ENCODE results near the gene OGFR.

OGFR gene

DNA sequence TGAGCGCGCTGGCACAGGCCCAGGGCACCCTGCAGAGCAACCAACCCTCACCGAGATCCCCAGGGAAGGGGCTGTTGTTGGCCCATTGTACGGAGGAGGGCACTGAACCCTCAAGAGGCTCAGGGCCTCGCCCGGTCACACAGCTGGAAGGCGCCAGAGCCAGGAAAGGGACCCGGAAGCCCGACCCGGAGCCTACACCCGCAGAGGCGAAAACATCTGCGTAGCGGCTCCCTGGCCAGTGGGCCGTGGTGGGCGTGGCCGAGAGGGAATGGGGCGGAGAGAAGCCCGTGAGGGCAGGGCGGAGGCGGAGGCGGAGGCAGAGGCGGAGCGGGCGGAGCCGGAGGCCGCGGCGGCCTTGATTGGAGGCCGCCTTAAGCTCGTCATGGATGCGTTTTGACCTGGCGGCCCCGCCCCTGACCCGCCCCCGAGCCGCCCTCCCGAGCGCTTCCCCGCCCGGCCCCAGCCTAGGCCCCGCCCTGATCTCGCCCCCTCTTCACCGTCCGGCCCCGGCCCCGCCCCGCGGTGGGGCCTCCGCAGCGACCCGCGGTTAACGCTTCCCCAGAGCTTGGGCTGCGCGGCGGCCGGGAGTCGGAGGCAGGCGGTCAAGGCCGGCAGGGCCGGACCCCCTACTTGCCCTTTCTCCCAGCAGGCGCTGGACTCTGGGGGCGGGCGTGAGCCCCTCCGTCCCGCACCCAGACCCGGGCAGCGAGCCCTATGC is 10.5 kb upstream of the OGFR start:
- TF ChIP-seq CTCF (IDR thresholded peaks at IDR 0.05; ENCODE audit: control insufficient read depth, extremely low read depth, insufficient read depth), result no peak
- DNase-seq (ENCODE audit: low read depth), result peak; percentile 75
- peak overlapping the region; percentile 50 for H3K4me3 ChIP-seq (ENCODE audit: low read depth, low read length)

DNA sequence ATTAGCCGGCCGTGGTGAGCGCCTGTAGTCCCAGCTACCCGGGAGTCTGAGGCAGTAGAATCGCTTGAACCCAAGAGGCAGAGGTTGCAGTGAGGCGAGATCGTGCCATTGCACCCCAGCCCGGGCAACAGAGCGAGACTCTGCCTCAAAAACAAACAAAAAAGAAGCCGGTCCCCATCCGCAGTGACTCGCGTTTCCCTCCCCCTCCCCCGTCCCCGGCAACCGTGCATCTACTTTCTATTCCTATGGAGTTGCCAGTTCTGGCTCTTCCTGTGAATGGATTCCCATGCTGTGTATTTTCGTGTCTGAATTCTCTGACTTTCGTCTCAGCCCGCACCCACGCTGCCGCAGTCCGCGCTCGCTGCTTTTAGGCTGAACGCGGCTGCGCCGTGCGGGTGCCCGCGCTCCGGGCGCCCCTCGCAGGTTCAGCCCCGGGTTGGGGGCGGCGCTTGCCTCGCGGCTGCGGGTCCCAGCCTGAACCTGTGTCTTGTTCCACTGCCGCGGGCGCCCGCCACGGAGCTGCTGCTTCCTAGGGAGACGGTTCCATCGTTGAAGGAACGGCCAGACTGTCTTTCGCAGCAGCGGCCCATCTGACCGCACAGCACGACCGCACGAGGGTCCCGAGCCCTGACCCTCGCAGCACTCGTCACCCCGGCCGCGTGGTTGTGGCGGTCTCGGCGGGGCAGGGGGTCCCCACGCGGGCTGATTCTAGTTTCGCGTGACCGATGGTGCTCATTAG is 9.4 kb upstream of the OGFR start:
- DNase-seq (ENCODE audit: low read depth), result no peak
- TF ChIP-seq CTCF (IDR thresholded peaks at IDR 0.05; ENCODE audit: control insufficient read depth, extremely low read depth, insufficient read depth), result no peak
- peak overlapping the region; percentile 48 for H3K4me3 ChIP-seq (ENCODE audit: low read depth, low read length)

DNA sequence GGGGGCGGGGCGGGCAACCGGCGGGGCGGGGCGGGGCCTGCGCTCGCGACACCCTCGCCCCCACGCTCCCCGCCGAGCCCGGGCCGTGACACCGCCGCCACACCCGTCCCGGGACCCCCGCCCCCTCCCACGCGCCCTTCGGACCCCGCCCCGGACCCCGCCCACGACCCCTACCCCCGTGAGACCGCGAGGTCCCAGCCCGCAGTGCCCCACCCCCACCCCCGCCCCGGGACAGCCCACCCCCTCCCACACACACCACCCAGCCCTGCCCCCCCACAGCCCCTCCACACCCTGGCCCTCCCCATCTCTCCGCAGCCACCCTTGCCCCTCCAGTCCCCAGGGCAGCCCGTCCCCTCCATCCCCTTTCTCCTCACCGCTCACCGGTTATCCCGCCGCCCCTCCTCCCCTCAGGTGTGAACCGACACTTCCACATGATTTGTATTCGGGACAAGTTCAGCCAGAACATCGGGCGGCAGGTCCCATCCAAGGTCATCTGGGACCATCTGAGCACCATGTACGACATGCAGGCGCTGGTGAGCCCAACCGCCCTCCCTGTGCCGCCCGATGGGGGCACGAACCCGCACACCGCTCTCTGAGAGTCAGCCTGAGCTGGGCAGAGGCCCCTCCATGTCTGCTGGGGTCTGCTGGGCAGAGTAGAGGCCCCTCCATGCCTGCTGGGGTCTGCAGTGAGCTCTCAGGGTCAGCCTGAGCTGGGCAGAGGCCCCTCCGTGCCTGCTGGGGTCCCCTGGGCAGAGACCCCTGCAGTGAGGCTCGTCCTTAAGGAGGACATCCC is 7.7 kb upstream of the OGFR start:
- no peak for DNase-seq (ENCODE audit: low read depth)

DNA sequence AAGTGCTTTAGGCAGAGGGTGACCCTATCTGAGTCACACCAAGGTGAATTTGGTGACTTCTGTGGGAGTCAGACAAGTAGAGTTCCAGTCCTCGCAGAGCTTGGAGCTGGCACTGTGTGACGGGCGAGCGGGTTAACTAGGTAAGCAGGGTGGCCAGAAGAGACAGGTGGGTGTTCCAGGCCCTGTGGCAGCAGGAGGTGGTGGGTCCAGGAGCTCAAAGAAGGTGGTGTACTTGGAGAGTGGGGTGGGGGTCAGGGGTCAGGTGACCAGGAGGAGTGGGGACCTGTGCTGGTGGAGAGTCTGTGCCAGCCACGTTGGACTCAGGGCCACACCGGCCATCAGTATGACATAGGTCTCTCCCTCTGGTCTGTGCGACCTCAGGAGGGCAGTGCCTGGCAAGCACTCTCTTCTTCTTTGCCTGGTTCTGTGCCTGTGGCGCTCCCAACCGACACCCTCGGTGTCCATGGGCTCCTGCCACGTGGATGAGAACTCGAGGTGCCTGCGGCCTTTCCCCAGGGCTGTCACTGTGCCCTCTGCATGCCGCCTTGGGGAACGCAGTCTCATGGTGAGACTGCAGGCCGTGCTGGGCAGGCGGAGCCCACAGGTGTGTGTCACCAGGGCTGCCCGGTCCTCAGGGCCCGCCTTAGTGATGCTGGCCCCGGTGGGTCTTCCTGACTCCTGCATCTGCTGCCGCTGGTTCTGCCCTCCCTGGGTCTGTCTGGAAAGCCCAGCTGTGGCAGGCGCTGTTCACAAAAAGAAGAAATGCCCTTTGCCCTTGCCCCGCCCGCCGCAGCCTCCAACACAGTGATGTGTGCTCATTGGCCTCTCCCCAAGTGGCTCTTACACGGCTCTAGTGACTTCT is 6.7 kb upstream of the OGFR start:
- no peak for TF ChIP-seq CTCF (IDR thresholded peaks at IDR 0.05; ENCODE audit: control insufficient read depth, extremely low read depth, insufficient read depth)
- no peak overlapping the region; the same call in 1 of the 2 replicates for H3K4me3 ChIP-seq (ENCODE audit: low read depth, low read length)
- DNase-seq (ENCODE audit: low read depth), result no peak

More for the DNA sequence above, 7.7 kb upstream of the OGFR start:
- no peak for TF ChIP-seq CTCF (IDR thresholded peaks at IDR 0.05; ENCODE audit: control insufficient read depth, extremely low read depth, insufficient read depth)
- peak overlapping the region; percentile 57 for H3K4me3 ChIP-seq (ENCODE audit: low read depth, low read length)

DNA sequence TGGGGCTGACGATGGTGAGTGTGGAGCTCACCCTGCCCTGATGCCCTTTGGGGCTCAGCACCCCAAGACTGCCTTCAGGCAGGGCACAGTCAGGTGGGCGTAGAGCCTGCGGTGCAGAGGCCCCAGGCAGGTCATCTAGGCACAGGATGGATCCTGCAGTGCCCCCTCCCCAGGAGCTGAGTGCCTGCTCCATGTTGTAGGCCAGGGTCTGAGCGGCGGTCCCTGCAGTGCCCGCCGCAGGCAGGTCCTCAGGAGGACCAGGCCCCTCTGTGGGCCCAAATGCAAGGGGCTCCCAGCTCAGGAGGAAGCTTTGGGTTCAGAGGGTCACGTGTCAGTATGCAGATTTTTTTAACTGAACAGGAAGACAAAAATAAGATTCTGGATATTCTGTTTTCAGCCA is 5.6 kb upstream of the OGFR start:
- no peak for TF ChIP-seq CTCF (IDR thresholded peaks at IDR 0.05; ENCODE audit: control insufficient read depth, extremely low read depth, insufficient read depth)
- DNase-seq (ENCODE audit: low read depth), result no peak
- no peak overlapping the region for H3K4me3 ChIP-seq (ENCODE audit: low read depth, low read length)

DNA sequence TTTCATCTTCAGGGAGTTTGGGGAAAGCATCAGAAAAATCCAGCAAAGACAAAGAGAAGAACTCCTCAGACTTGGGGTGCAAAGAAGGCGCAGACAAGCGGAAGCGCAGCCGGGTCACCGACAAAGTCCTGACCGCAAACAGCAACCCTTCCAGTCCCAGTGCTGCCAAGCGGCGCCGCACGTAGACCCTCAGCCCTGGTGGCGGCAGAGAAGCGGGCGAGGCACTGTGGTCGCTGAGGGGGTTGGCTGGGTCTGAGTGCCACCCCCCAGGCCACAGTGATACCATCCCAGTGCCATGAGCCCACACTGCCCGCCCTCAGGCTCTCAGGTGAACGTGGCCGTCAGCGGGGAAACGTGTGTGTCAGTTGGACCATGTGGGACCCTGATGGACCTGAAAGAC is 5.2 kb upstream of the OGFR start:
- TF ChIP-seq CTCF (IDR thresholded peaks at IDR 0.05; ENCODE audit: control insufficient read depth, extremely low read depth, insufficient read depth), result no peak
- no peak overlapping the region for H3K4me3 ChIP-seq (ENCODE audit: low read depth, low read length)
- DNase-seq (ENCODE audit: low read depth), result no peak

Measured in LNCaP clone FGC (cell line).